ENCODE measurements around the gene ASCC1. TPM values are rescaled to one million over a fixed set of nuclear protein-coding genes. Genes with fewer than 3 reads are reported as not detected.
"Not testable (repeated sequence)": the region's sequence is repeated elsewhere in the genome, so short reads cannot be mapped to it uniquely, and the experiment has no call there.

ASCC1 gene
- total RNA-seq, 2 donors from 2014 or later, result 14.8 to 38.3 TPM

- no peak overlapping the region for H3K4me3 ChIP-seq
- no peaks in the 10 kb centered on the region for H3K36me3 ChIP-seq
- intact Hi-C loops (cut with DNase I), result no loop called here
- TF ChIP-seq POLR2A (IDR thresholded peaks at IDR 0.05) (no peak), CTCF (IDR thresholded peaks at IDR 0.05) (no peak), POLR2AphosphoS5 (IDR thresholded peaks at IDR 0.05) (no peak)
- no peaks in the 10 kb centered on the region for H3K4me1 ChIP-seq (replicated peaks)
- H3K27ac ChIP-seq, result no peak overlapping the region
- 73% methylated on average over 2 of the region's 2 CpGs for WGBS
- H3K9me3 ChIP-seq, result no peaks in the 10 kb centered on the region
- no peak for DNase-seq (ENCODE audit: low spot score)
- no peaks in the 10 kb centered on the region for H3K27me3 ChIP-seq (replicated peaks; ENCODE audit: insufficient read depth)
Observed at GRCh38 chr10:72145657-72146056, 70.4 kb downstream of the ASCC1 start.

GRCh38 chr10:72140850-72141249 lies 75.2 kb downstream of the ASCC1 start:
- Histone ChIP-seq H3K9me3 (no peaks in the 10 kb centered on the region), H3K4me1 (replicated peaks) (no peaks in the 10 kb centered on the region), H3K27ac (no peak overlapping the region), H3K4me3 (no peak overlapping the region), H3K27me3 (replicated peaks; ENCODE audit: insufficient read depth) (no peaks in the 10 kb centered on the region), H3K36me3 (no peaks in the 10 kb centered on the region)
- 92% methylated on average over 2 of the region's 2 CpGs for WGBS
- TF ChIP-seq CTCF (IDR thresholded peaks at IDR 0.05), result no peak
- no peak for TF ChIP-seq POLR2AphosphoS5 (IDR thresholded peaks at IDR 0.05)
- no peak for TF ChIP-seq POLR2A (IDR thresholded peaks at IDR 0.05)
- DNase-seq (ENCODE audit: low spot score), result no peak
- intact Hi-C loops (cut with DNase I), result no loop called here

GRCh38 chr10:72140174-72140573 lies 75.9 kb downstream of the ASCC1 start:
- H3K27ac ChIP-seq, result no peak overlapping the region
- no peaks in the 10 kb centered on the region for H3K9me3 ChIP-seq
- H3K27me3 ChIP-seq (replicated peaks; ENCODE audit: insufficient read depth), result no peaks in the 10 kb centered on the region
- intact Hi-C loops (cut with DNase I), result no loop called here
- no peaks in the 10 kb centered on the region for H3K4me1 ChIP-seq (replicated peaks)
- no peak for TF ChIP-seq POLR2A (IDR thresholded peaks at IDR 0.05)
- TF ChIP-seq CTCF (IDR thresholded peaks at IDR 0.05), result no peak
- no peak for TF ChIP-seq POLR2AphosphoS5 (IDR thresholded peaks at IDR 0.05)
- no peak for DNase-seq (ENCODE audit: low spot score)
- H3K36me3 ChIP-seq, result no peaks in the 10 kb centered on the region
- no peak overlapping the region for H3K4me3 ChIP-seq

GRCh38 chr10:72137583-72137982 lies 78.5 kb downstream of the ASCC1 start:
- no peaks in the 10 kb centered on the region for H3K27me3 ChIP-seq (replicated peaks; ENCODE audit: insufficient read depth)
- no peak overlapping the region for H3K4me3 ChIP-seq
- WGBS, result 97% methylated on average over 7 of the region's 7 CpGs
- TF ChIP-seq POLR2AphosphoS5 (IDR thresholded peaks at IDR 0.05) (no peak), CTCF (IDR thresholded peaks at IDR 0.05) (no peak), POLR2A (IDR thresholded peaks at IDR 0.05) (no peak)
- H3K36me3 ChIP-seq, result no peaks in the 10 kb centered on the region
- H3K27ac ChIP-seq, result no peak overlapping the region
- intact Hi-C loops (cut with DNase I), result loop anchor here (10.0 kb wide), 1 partner anchor 137 kb away; the partner anchor contains the start of gene DDIT4
- no peak for DNase-seq (ENCODE audit: low spot score)
- no peaks in the 10 kb centered on the region for H3K4me1 ChIP-seq (replicated peaks)
- H3K9me3 ChIP-seq, result no peaks in the 10 kb centered on the region

GRCh38 chr10:72136225-72136624 lies 79.9 kb downstream of the ASCC1 start:
- DNase-seq (ENCODE audit: low spot score), result not testable (repeated sequence)
- 96% methylated on average over 10 of the region's 10 CpGs for WGBS
- intact Hi-C loops (cut with DNase I), result loop anchor here (10.0 kb wide), 1 partner anchor 139 kb away; the partner anchor contains the start of gene DDIT4

More at GRCh38 chr10:72136225-72136624, 79.9 kb downstream of the ASCC1 start:
- H3K9me3 ChIP-seq; H3K27ac ChIP-seq; H3K4me1 ChIP-seq (replicated peaks); H3K36me3 ChIP-seq; H3K27me3 ChIP-seq (replicated peaks; ENCODE audit: insufficient read depth); H3K4me3 ChIP-seq: not testable (repeated sequence)
